GM18870 (cell line): ENCODE data around the gene MRLN.
"Not testable (repeated sequence)": the region's sequence is repeated elsewhere in the genome, so short reads cannot be mapped to it uniquely, and the experiment has no call there.

Experiments
- ATAC-seq: cut with Tn5 transposase; IDR thresholded peaks from one replicate; pipeline ENCODE4 v1.9.1; 2021; ENCODE audit warnings: moderate library complexity; ENCODE audit not compliant: unreplicated experiment

MRLN gene

GRCh38 chr10:59753267-59753666, at the start of gene MRLN:
Gene MRLN, minus strand, starts transcription at chr10:59753455.
- no peak for ATAC-seq

DNA sequence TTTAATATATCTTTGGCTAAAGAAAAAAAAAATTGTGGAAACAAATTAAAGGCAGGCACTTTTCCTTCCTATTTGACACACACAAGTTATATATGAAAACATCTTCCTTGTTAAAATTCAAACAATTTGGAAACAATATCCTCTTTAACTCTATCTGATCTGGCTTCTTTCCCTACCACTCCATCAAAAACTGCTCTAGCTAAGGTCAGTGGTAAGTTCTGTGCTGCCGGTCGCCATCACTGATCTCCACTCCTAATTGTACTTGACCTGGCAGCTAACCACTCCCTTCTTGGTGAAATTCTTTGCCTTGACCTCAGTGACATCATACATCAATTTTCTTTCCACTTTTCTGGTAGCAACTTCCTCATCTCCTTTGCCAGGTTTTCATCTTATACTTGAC, 47.9 kb upstream of the MRLN start:
- no peak for ATAC-seq

- no peak for ATAC-seq
Measured at GRCh38 chr10:59799421-59799820, 46.2 kb upstream of the MRLN start.

DNA sequence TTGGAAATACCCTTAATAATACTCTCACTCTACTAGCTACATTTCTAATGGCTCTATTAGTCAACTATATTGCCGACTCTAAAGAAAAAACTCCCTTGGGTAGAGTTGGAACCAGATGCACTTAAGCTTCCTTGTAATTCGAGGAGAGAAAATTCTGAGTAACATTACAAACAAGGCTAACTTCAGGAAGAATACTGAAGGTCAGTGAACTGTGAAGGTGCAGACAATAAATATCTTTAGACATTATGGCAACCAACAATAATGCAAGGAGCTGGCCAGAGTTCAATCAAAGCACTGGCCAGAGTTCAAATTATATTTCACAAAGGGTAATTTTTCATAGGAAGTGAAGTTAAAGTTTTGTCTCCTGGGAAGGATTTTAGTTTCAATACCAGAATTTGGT, 40.7 kb upstream of the MRLN start:
- ATAC-seq = no peak

- no peak for ATAC-seq
Measured at GRCh38 chr10:59792812-59793211, 39.6 kb upstream of the MRLN start.

DNA sequence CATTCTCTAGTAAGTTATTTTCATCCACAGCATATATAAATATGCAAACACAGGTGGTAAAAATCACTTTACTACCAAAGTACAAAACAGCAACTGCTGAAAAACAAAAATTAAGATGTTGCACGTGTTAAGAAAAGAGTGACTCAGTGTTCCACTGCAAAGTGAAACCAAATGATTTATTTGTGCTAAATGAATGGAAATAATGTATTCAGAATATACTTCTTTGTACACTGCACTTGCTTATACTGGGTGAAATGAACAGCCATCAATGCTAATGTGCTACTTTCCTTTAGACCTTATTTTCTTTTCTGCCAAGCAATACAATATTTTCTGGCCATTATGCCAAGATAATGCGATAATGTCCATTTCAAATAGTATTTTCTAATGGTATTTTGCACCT, 38.3 kb upstream of the MRLN start:
- no peak for ATAC-seq

DNA sequence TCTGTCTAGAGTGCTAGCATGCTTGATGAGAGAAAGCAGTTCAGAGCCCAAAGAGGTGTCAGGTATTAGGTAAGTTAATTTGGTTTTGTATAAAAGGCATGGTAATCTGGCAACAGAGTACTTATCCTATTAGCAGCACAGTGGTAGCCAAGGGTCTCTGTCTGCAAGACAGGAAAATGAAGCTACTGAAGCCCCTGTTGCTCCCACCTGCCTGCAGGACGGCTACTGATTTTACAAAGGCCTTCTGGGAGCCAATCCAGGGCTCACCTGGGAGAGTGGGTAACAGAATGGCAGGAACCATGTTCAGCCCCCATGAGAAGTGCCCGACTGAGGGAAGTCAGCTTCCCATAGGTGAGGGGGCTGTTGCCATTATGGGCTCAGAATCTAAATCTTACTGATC, 36.8 kb upstream of the MRLN start:
- not testable (repeated sequence) for ATAC-seq

GRCh38 chr10:59788914-59789313, 35.7 kb upstream of the MRLN start:
- not testable (repeated sequence) for ATAC-seq

DNA sequence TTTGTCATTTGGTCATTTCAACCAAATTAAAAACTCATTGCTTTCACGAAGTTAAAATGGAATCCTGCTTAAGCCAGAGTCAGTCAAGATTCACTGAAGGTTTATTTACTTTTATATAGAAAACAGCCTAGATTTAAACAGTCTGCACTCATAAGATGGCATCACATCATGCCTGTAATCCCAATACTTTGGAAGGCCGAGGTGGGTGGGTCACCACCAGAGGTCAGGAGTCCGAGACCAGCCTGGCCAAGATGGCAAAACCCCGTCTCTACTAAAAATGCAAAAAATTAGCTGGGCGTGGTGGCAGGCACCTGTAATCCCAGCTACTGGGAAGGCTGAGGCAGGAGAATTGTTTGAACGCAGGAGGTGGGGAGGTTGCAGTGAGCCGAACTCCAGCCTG, 33.8 kb upstream of the MRLN start:
- ATAC-seq = not testable (repeated sequence)

GRCh38 chr10:59785476-59785875, 32.2 kb upstream of the MRLN start:
- ATAC-seq = not testable (repeated sequence)

- ATAC-seq = no peak
Measured at GRCh38 chr10:59781511-59781910, 28.3 kb upstream of the MRLN start.

- ATAC-seq = no peak
Measured at GRCh38 chr10:59779756-59780533, 26.7 kb upstream of the MRLN start.

GRCh38 chr10:59774451-59774850, 21.2 kb upstream of the MRLN start:
- no peak for ATAC-seq

DNA sequence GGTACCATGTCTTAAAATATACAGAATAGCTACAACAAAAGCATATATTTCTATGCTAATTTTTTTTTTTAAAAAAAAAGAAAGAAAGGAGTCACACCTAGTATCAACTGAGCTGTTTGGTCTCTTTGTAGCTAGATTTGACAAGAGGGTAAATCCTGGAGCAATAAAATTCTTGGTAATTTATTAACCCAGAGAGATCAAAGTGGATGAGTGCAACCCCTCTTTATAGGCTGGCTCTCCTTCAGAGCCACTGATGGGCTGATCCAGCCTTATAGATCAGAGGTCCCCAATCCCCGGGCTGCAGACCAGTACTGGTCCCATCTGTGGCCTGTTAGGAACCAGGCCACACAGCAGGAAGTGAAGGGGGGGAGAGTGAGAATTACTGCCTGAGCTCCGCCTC, 19.8 kb upstream of the MRLN start:
- ATAC-seq = no peak

GRCh38 chr10:59771162-59771807, 18.0 kb upstream of the MRLN start:
- no peak for ATAC-seq

- ATAC-seq = no peak
Measured at GRCh38 chr10:59770689-59771088, 17.4 kb upstream of the MRLN start.

- no peak for ATAC-seq
Measured at GRCh38 chr10:59762505-59762904, 9.2 kb upstream of the MRLN start.

DNA sequence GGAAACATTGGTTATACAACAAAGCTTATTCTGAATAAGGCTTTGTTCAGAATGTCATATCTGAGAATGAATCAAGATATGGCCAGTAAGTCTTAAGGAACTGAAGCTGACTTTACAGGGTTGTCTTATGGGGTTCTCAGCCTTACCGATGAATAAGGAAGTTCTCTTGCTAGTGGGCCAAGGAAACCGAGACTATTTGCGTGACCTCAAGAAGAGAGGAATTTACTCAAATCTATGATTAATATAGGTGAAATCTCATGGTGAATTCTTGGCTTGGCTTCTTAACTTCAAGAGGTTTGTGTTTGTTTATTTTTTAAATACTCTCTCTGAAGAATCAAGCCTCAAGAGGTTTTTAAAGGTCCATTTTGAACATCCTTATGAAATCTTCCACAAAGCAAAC, 4.7 kb upstream of the MRLN start:
- no peak for ATAC-seq

- ATAC-seq = no peak
Measured at GRCh38 chr10:59754951-59755350, 1.7 kb upstream of the MRLN start.

- no peak for ATAC-seq
Measured at GRCh38 chr10:59752278-59752940, 846 bp downstream of the MRLN start.

- ATAC-seq = no peak
Measured at GRCh38 chr10:59750155-59750945, 2.9 kb downstream of the MRLN start.
